GM23338 (cell line): ENCODE measurements around the gene HAS3. TPM values are rescaled to one million over a fixed set of nuclear protein-coding genes. Genes with fewer than 3 reads are reported as not detected.

ENCODE experiments used
- ATAC-seq: fragments of 200-7000 bp; cut with Tn5 transposase; 3 replicates; pipeline ENCODE4 v1.9.1; 2020
- DNase-seq: peaks from one replicate; pipeline ENCODE4 v3.0.0-alpha.2; 2015; ENCODE audit warnings: low spot score
- H2AFZ ChIP-seq: fragments of 200-600 bp; sonication (generic); 2 replicates; pipeline ENCODE4 v1.8.0; 2016; ENCODE audit warnings: antibody characterized with exemption, mild to moderate bottlenecking, moderate library complexity
- H3F3A ChIP-seq: fragments of 200-600 bp; sonication (generic); replicated peaks from 2 replicates; pipeline ENCODE4 v1.8.0; 2017; ENCODE audit warnings: antibody characterized with exemption, mixed run types, low read depth
- H3K27ac ChIP-seq: fragments of 200-600 bp; sonication (generic); 2 replicates; pipeline ENCODE4 v1.6.1; 2016; ENCODE audit warnings: low read depth
- H3K27me3 ChIP-seq: fragments of 200-600 bp; sonication (generic); 2 replicates; pipeline ENCODE4 v1.8.0; 2016; ENCODE audit warnings: mild to moderate bottlenecking, mixed run types, moderate library complexity; ENCODE audit not compliant: insufficient read depth
- H3K36me3 ChIP-seq: fragments of 200-600 bp; sonication (generic); 2 replicates; pipeline ENCODE4 v1.8.0; 2016; ENCODE audit warnings: mild to moderate bottlenecking; ENCODE audit not compliant: insufficient read depth
- H3K4me1 ChIP-seq: fragments of 200-600 bp; sonication (generic); 2 replicates; pipeline ENCODE4 v1.8.0; 2016; ENCODE audit warnings: mild to moderate bottlenecking, moderate library complexity; ENCODE audit not compliant: insufficient read depth
- H3K4me2 ChIP-seq: fragments of 200-600 bp; sonication (generic); 2 replicates; pipeline ENCODE4 v1.7.1; 2017; ENCODE audit warnings: mixed run types
- H3K4me3 ChIP-seq: fragments of 200-600 bp; sonication (generic); 2 replicates; pipeline ENCODE4 v1.6.1; 2016; ENCODE audit warnings: mixed run types
- H3K79me2 ChIP-seq: fragments of 200-600 bp; sonication (generic); replicated peaks from 2 replicates; pipeline ENCODE4 v1.8.0; 2017; ENCODE audit warnings: mild to moderate bottlenecking; ENCODE audit not compliant: insufficient read depth
- H3K9me2 ChIP-seq: fragments of 200-600 bp; sonication (generic); 2 replicates; pipeline ENCODE4 v1.8.0; 2017; ENCODE audit not compliant: insufficient read depth
- H4K20me1 ChIP-seq: fragments of 200-600 bp; sonication (generic); replicated peaks from 2 replicates; pipeline ENCODE4 v1.8.0; 2017; ENCODE audit warnings: mild to moderate bottlenecking; ENCODE audit not compliant: insufficient read depth
- H3K27ac Mint-ChIP-seq: 2 replicates; pipeline ENCODE4 v1.8.0; 2020; ENCODE audit warnings: inconsistent platforms, mild to moderate bottlenecking, moderate library complexity, mixed read lengths
- H3K27me3 Mint-ChIP-seq: 3 replicates; pipeline ENCODE4 v1.8.0; 2022; ENCODE audit warnings: low read depth, mild to moderate bottlenecking, moderate library complexity, mixed read lengths, inconsistent platforms; ENCODE audit not compliant: insufficient read depth, poor library complexity
- H3K36me3 Mint-ChIP-seq: 3 replicates; pipeline ENCODE4 v1.8.0; 2021; ENCODE audit warnings: low read depth, mild to moderate bottlenecking, inconsistent platforms, moderate library complexity, mixed read lengths
- H3K4me1 Mint-ChIP-seq: 3 replicates; pipeline ENCODE4 v1.8.0; 2020; ENCODE audit warnings: mild to moderate bottlenecking, inconsistent platforms, mixed read lengths
- H3K4me3 Mint-ChIP-seq: 3 replicates; pipeline ENCODE4 v1.8.0; 2021; ENCODE audit warnings: moderate library complexity, mild to moderate bottlenecking, inconsistent platforms, mixed read lengths
- H3K9me3 Mint-ChIP-seq: 3 replicates; pipeline ENCODE4 v1.8.0; 2020; ENCODE audit warnings: moderate library complexity, mild to moderate bottlenecking, inconsistent platforms, mixed read lengths
- CREB1 ChIP-seq: fragments of 250-450 bp; sonication (Bioruptor Pico); IDR thresholded peaks from 2 replicates; pipeline ENCODE4 v1.5.0; 2020; ENCODE audit warnings: low read depth, mild to moderate bottlenecking, moderate library complexity
- NANOG ChIP-seq: IDR thresholded peaks from 2 replicates; pipeline ENCODE4 v1.6.1; 2016; ENCODE audit warnings: antibody characterized with exemption, borderline replicate concordance
- POLR2AphosphoS5 ChIP-seq: IDR thresholded peaks from 2 replicates; pipeline ENCODE4 v1.6.1; 2016; ENCODE audit warnings: antibody characterized with exemption, low read depth
- REST ChIP-seq: IDR thresholded peaks from one replicate; pipeline ENCODE4 v1.6.1; 2018; ENCODE audit warnings: antibody characterized with exemption; ENCODE audit not compliant: unreplicated experiment
- ZNF331 ChIP-seq: fragments of 250-450 bp; sonication (Bioruptor Pico); IDR thresholded peaks from 2 replicates; pipeline ENCODE4 v1.5.0; 2020; ENCODE audit warnings: low read depth, mild to moderate bottlenecking, moderate library complexity
- polyA plus RNA-seq: library from polyadenylated mRNA; unstranded; fragments of >200 nt; fragmentation: Nextera tagmentation; extraction: Ambion mirVana; gene quantifications from 2 replicates; pipeline ENCODE4 v1.2.1, GENCODE V29; 2016
- total RNA-seq: library from RNA; depleted of rRNA; stranded (reverse); fragments of >200 nt; shearing (Covaris generic); gene quantifications from 2 replicates; pipeline ENCODE4 v1.2.3, GENCODE V29; 2014

The HAS3 gene
- total and polyA plus RNA-seq, 2 experiments from 2014 or later, result 7.3 to 54.9 TPM

- H3K4me3 Mint-ChIP-seq, result peak overlapping the region; percentile 96
- H2AFZ ChIP-seq, result no peak overlapping the region
- H3K9me2 ChIP-seq, result no peaks in the 10 kb centered on the region
- H3K27ac Mint-ChIP-seq, result peak overlapping the region; percentile 98
- peak overlapping the region; percentile 99 for H3K4me3 ChIP-seq
- H3K4me2 ChIP-seq, result peak overlapping the region; percentile 80
- H3K4me1 Mint-ChIP-seq, result peaks cover 34% of the 10 kb centered on the region
- peaks cover 2% of the 10 kb centered on the region; the same call in 1 of the 2 replicates for H3K36me3 ChIP-seq
- no peak for TF ChIP-seq NANOG
- TF ChIP-seq POLR2AphosphoS5, result peak; percentile 48; the same call in 1 of the 2 replicates
- peaks cover 37% of the 10 kb centered on the region for H4K20me1 ChIP-seq
- no peaks in the 10 kb centered on the region for H3K9me3 Mint-ChIP-seq
- peaks cover 12% of the 10 kb centered on the region for H3K27me3 Mint-ChIP-seq
- DNase-seq (peak; percentile 82), ATAC-seq (peak; percentile 32)
- peaks cover 24% of the 10 kb centered on the region for H3F3A ChIP-seq
- H3K27me3 ChIP-seq, result no peaks in the 10 kb centered on the region
- H3K27ac ChIP-seq, result peak overlapping the region; percentile 100
- H3K4me1 ChIP-seq, result peaks cover 18% of the 10 kb centered on the region
- H3K36me3 Mint-ChIP-seq, result peaks cover 53% of the 10 kb centered on the region
- H3K79me2 ChIP-seq, result peaks cover 93% of the 10 kb centered on the region
Measured at GRCh38 chr16:69131167-69131838, 25.9 kb downstream of the HAS3 start.

- TF ChIP-seq POLR2AphosphoS5 (peak; percentile 5), REST (no peak), CREB1 (CRISPR knock-in tag) (no peak), ZNF331 (no peak)
- no peaks in the 10 kb centered on the region for H3K9me2 ChIP-seq
- ATAC-seq (peak; percentile 71), DNase-seq (peak; percentile 92)
- peaks cover 40% of the 10 kb centered on the region for H4K20me1 ChIP-seq
- peak overlapping the region; percentile 99 for H3K4me3 ChIP-seq
- H3K27ac Mint-ChIP-seq, result peak overlapping the region; percentile 98
- peak overlapping the region; percentile 80 for H3K4me2 ChIP-seq
- H3K79me2 ChIP-seq, result peaks cover 93% of the 10 kb centered on the region
- peak overlapping the region; percentile 100 for H3K27ac ChIP-seq
- no peak overlapping the region for H2AFZ ChIP-seq
- peaks cover 18% of the 10 kb centered on the region for H3K4me1 ChIP-seq
- peaks cover 54% of the 10 kb centered on the region for H3K36me3 Mint-ChIP-seq
- peaks cover 8% of the 10 kb centered on the region for H3K36me3 ChIP-seq
- H3K4me3 Mint-ChIP-seq, result peak overlapping the region; percentile 96
- no peaks in the 10 kb centered on the region for H3K9me3 Mint-ChIP-seq
- peaks cover 23% of the 10 kb centered on the region for H3F3A ChIP-seq
- H3K4me1 Mint-ChIP-seq, result peaks cover 34% of the 10 kb centered on the region
- H3K27me3 ChIP-seq, result no peaks in the 10 kb centered on the region
- peaks cover 12% of the 10 kb centered on the region for H3K27me3 Mint-ChIP-seq
Measured at GRCh38 chr16:69131839-69132423, 26.5 kb downstream of the HAS3 start.
